ENCODE results near the gene C1S.
"Not testable (repeated sequence)": the region's sequence is repeated elsewhere in the genome, so short reads cannot be mapped to it uniquely, and the experiment has no call there.

C1S gene

DNA sequence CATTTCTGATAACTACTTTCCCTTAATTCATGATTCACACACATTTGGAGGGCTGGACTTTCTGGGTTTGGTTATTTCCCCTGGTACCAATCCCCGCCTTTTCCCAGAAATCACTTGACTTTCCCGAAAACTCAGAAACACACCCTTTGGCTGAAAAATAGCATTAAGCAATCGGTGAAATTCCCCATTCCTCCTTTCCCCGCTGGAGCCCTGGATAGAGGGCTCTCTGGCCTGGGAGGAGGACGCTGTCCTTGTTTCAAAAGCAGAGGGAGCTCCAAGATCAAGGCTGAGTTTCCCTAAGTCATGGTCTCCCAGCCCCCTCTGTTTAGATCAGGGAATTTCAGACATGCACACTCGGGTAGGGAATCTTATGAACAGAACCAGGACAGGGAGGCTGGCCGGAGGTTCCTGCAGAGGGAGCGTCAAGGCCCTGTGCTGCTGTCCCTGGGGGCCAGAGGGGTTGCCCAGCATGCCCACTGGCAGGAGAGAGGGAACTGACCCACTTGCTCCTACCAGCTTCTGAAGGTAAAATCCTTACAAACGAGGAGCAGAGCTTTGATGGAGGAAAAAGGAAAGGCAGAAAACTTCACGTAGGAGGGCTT is at the start of gene C1S:
Gene C1S, plus strand, starts transcription at position 366 of the 602 bp plus-strand sequence. CDS start 1,195 bp downstream, outside the sequence.
- DNase-seq = no peak

- not testable (repeated sequence) for DNase-seq
Observed at GRCh38 chr12:7011398-7011797, 49.1 kb upstream of the C1S start.

DNA sequence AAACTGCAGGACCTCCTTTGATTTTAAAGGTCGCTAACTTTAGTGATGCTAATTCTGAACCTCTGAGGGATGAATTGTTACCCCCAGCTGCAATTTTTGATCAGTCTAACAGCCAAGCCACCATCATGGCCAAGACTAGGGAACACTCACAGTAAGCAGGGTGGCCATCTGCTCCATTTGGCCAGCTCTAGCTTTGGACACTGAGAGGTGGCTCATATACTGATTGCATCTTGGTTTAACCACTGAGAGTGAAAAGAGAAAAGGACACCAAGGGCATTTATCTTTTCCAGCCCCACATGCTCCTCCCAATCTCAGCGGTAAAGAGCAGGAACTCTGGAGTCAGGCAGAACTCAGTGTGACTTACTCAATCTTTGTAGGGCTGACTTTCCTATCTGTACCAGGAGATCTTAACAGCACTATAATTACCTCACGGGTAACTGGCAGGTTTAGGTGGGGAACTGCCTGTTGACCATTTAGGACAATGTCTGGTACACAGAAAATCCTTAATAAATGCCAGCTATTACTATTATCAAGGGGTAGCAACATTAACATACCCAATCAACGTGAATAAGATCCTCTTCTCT is 48.4 kb upstream of the C1S start:
- DNase-seq = no peak

- no peak for DNase-seq
Observed at GRCh38 chr12:7013101-7013500, 47.4 kb upstream of the C1S start.

DNA sequence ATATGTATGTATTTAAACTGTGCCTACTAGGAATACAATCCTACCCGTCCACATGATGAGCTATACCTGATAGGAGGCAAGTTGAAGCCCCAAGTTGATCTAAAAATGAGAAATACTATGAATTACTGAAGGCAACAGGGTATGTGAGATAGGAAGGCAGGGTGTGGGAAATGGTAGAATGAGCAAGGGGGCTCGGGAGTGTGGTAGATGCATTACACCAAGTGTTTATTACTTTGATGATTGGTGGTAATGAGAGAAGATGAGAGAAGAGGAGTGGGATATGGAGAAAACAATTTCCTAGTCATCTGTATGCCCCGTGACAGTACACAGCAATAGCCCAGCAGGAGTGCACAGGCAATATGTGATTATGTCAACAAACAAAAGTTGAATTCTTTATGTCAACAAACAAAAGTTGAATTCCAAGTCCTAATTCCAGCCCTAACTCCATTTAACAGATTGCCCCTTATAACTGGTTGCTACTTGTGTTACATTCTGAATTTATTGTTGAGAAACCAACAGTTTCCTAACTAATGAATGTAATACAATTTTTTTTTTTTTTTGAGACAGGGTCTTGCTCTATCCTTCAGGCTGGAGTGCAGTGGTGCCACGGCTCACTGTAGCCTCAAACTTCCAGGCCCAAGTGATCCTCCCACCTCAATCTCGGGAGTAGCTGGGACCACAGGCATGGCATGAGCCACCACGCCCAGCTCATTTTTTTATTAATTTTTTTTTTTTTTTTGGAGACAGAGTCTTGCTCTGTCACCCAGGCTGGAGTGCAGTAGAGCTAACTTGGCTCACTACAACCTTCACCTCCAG is 44.8 kb upstream of the C1S start:
- DNase-seq = no peak

DNA sequence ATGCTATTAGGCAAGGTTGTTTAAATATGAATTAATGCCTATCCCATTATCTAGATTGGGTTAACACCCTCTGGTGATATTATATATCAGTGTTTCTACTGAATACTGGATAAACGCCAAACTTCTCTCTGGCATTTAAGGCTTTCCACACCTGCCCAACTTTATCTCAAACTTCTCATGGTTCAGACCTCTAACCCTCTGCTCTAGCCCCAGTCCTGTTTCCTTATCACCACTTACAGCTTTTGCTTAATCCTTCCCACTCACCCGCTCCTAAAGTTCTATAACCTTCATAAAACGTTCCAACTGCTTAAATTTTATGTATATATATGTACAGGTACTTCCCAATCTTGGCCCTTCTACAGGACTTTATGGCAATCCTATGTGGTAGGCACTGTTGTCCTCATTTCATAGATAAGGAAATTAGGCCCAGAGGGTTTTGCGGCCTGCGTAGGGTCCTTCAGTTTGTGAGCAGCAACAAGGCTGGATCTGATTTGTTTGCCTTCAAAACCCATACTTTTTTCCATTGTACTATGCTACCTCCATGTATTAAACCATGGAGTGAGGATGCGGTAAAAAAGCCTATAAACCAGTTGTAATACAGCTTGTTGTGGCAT is 43.5 kb upstream of the C1S start:
- DNase-seq = no peak

- no peak for DNase-seq
Observed at GRCh38 chr12:7017870-7018349, 42.6 kb upstream of the C1S start.

DNA sequence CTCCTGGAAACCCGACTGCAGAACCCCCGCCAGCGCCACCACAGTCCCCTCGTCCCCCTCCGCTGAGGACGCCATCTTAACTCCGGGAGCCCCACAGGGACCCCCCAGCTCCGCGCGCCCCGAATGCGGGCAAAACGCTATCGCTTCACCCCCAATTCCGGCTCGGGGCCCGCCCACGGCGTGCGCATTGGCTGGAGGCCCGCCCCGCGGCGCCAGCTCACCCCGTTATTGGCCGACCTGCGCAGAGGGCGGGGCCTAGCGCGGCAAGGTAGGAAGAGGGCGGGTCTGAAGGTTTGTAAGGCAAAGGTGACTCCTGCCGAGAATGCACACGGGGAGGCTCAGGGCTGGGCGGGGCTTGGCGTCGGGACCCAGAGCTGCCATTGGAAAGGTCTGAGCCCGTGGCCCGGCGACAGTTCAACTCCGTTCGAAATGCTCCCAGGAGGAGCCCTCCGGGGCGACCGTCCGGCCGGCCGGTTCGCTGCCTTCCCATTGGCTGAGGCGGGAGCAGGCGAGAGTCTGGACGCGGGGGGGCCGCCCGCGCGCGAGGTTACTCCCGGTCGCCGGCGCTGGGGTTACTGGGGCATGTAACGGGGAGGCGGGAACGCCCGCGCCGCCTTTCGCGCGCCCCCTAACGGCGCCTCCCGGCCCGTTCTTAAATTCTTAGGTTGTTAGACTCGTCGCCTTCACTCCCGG is 42.0 kb upstream of the C1S start, which contains the start of gene LPCAT3:
Gene LPCAT3, minus strand, starts transcription at position 127 of the 693 bp plus-strand sequence. Its CDS starts 52 bp downstream, at position 75.
- peak; percentile 97 for DNase-seq

DNA sequence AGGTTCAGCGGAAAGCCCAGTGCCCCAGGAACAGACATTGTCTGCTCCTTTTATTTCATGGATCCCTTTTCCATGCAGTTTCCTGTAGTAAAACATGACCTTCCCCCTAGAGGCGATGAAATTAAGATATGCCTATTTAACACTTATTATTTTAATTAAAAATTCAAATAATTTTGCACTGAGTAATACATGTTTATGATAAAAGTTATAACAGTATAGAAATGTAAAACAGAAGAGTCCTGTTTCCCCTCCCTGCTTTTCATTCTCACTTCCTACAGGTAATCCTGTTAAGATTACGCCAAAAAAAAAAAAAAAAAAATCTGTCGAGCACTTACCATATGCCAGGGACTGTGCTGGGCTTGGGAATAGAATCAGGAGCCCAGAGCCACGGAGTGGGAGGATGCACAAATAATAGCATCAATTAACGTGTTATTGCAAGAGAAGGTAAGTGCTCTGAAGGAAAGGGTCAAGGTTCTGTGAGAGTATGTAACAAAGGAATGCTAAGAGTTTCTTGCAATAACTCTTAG is 41.4 kb upstream of the C1S start:
- DNase-seq = no peak

DNA sequence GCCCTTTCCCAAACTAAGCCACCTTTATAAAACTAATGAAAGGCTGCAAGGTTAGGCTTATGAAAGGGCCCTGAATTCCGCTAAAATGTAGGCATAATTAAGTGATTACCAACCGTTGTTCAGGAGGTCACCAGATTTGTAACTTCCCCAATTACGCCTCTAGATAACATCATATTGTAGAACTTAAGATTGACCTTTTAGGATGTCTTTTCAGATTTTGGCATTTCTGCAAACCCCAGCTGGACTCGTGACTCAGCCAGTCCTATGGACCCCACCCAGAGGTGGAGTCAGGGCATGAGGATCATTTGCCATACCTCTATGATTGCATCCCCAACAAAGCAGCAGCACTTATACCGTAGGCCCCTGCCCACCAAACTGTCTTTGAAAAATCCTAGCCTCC is 38.6 kb upstream of the C1S start:
- DNase-seq = no peak

DNA sequence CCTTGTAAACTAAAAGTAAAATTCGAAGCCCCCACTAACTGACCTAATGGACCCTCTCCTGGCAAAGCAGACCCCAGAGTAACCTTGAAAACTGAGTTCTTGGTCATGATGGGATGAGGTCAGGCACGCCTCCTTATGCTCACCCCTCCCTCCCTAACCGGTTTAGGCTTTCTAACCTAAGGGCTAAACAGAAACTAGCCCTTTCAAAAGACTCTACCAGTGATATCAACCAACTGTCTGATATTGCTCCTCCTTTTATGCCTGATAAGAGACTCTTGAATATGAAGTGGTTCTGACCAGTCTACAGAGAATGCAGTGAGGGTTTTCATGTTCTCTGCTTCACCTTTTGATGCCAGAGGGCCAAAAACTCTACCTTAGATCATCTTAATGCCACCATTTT is 37.4 kb upstream of the C1S start:
- DNase-seq = no peak

DNA sequence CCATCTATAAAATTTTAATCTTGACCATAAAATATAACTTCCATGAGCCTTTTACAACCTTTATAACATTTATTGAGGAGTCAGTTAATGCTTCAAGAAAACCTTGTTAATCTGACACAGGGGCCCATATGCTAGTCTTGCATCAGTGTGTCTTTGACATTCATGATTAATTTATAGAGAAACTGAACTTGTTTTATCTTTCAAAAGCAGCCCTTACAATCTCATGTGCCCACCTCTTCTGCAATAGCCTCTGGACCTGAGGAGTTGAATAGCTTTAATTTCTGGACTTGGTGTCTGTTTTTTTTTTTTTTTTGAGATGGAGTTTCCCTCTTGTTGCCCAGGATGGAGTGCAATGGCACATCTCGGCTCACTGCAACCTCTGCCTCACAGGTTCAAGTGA is 33.7 kb upstream of the C1S start:
- DNase-seq = no peak

DNA sequence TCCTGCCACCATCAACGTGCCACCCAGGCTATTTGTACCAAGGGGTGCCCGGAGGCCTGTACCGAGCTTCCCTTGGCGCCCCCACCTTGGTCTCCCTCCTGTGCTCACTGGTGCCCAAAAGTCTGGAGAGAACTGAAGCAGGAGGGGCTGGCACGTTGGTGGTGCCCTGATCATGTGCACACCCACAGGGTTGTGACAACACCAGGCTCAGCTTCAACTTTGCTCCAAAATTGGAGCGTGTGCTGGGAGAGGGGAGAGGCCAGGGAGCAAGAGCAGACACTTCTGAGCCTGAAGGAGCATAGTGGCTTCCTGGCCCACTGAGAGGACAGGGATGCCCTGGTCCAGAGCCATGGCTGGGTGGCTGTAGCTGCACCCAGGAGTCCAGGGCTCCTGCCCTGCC is 29.2 kb upstream of the C1S start:
- no peak for DNase-seq

- DNase-seq = no peak
Observed at GRCh38 chr12:7032990-7033389, 27.5 kb upstream of the C1S start.

DNA sequence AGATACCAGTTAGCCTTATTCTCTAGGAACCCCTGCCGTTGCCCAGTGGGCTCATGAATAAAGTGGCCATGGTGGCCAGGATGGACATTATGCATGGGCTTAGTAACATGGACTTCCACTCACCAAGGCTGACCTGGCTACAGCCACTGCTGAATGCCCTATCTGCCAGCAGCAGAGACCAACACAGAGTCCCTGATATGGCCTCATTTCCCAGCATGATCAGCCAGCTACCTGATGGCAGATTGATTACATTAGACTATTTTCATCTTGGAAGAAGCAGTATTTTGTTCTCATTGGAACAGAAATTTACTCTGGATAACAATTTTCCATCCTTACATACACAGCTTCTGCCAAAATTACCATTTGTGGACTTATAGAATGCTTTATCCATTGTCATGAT is 26.1 kb upstream of the C1S start:
- no peak for DNase-seq

GRCh38 chr12:7035463-7035862 is 25.1 kb upstream of the C1S start:
- DNase-seq = no peak

DNA sequence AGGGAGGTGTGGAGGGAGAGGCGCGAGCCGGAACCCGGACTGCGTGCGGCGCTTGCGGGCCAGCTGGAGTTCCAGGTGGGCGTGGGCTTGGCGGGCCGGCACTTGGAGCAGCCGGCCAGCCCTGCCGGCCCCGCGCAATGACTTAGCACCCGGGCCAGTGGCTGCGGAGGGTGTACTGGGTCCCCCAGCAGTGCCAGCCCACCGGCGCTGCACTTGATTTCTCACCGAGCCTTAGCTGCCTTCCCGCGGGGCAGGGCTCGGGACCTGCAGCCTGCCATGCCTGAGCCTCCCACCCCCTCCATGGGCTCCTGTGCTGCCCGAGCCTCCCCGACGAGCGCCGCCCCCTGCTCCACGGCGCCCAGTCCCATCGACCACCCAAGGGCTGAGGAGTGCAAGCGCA is 23.1 kb upstream of the C1S start:
- not testable (repeated sequence) for DNase-seq

DNA sequence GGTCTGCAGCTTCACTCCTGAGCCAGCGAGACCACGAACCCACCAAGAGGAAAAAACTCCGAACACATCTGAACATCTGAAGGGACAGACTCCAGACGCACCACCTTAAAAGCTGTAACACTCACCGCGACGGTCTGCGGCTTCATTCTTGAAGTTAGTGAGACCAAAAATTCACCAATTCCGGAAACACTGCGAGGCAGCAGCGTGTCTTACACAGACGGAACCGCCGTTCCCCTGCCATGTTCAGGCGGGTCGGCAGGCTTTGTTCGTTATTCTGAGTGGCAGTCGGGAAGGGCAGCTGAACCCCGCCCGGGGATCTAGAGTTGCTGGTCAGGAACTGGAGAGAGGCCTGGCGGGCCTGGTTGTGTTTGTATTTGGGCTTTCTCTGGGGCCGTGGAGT is 21.9 kb upstream of the C1S start:
- DNase-seq = no peak

DNA sequence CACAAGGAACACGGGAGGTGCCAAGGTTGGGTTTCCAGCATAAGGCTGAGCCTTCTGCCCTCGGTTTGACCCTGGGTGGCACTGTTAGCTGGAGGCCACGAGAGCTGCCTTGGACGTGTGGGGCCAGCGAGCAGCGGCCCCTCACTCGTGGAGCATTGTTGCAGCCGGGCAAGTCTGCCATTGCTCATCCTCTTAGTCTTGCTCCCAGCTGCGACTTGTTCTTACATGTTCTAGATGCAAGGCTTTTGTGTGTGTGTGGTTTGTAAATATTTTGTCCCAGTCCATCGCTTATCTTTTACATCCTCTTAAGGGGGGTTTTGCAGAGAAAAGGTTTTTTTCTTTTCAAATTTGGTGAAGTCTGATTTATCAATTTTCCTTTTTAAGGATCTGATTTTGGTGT is 21.1 kb upstream of the C1S start:
- DNase-seq = no peak

DNA sequence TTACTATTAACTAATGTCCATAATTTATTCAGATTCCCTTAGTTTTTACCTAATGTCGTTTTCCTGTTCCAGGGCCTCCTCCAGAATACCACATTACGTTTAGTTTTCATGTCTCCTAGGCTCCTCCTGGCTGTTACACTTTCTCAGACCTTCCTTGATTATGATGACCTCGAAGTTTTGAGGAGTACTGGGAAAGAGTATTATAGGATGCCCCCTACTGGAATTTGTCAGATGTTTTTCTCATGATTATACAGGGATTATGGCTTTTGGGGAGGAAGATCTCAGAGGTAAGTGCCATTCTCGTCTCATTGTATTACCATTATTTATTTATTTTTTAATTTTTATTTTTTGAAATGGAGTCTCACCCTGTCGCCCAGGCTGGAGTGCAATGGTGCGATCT is 17.7 kb upstream of the C1S start:
- no peak for DNase-seq

DNA sequence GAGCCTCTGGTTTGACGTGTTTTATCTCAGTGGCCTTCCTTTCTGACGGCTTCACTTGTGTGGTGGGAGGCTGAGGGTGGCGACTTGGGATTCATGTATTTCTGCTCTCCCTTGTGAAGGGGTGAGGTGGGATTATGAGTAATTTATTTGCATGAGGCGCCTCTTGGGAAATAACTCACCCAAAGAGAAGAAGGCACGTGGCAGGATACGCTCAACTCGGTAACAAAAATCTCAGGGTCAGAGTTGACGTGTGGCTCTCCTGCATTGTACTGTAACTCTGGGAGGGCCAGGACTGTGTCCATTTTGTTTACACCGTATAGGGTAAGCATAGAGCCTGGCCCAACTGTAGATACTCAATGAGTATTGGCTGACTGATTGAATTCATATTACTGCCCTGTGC is 14.6 kb upstream of the C1S start:
- DNase-seq = no peak

DNA sequence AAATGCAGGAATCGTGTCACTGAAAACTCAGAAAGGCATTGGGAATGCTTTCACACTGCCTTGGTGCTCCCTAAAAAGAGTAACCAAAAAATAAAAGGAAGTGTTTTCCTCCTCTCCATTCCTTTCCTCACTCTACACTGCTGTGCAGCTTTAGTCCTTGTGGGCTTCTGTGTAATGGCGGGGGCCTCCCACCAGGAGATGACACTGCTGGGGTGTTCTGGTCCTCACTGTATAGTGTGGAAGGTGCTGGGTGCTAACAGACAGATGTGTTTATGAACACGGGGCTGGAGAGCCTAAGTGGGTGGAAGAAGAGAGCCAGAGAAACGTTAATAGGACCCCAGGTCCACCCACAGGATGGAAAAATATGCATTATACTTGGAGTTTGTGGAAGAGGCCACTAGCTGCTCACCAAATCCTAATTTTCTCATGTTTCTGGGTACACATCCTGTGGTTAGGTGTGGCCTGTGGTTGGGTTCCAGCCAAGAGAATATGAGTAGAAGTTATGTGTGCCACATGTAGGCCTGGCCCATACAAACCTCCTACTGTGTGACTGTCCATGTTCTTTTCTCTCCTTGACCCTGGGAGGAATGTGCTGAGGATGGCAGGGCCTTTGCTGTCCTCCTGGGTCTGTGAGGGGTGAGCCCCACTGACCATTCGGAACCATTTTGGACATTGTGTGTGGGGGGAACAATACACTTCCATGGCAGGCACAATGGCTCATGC is 14.0 kb upstream of the C1S start:
- DNase-seq = no peak

Data from stimulated activated naive CD4-positive, alpha-beta T cell treated with Interleukin-2 at 50 U/mL for 16 hours (primary cell).